ENCODE data around the gene SRGAP1. TPM values are rescaled to one million over a fixed set of nuclear protein-coding genes. Genes with fewer than 3 reads are reported as not detected.

The SRGAP1 gene
- polyA plus RNA-seq, 1 donor (not counting 4 experiments of a cell fraction or from before 2014, with no cell fraction given) = 4.5 TPM

GRCh38 chr12:64192644-64193444 is 348.3 kb downstream of the SRGAP1 start:
- no peak overlapping the region for H3K27ac ChIP-seq (ENCODE audit: control insufficient read depth, insufficient read depth, low read length)
- dilution Hi-C loops (cut with MboI; ENCODE audit: extremely low pct_ligation_motif_present, low sequenced_read_pairs) = no loop called here
- TF ChIP-seq CTCF (optimal IDR thresholded peaks at IDR 0.05 in 1 of 3, IDR thresholded peaks at IDR 0.05 in 1 of 3, conservative IDR thresholded peaks at IDR 0.05 in 1 of 3; ENCODE audit: extremely low read depth in 1 of 3, insufficient read depth in 2 of 3, low read length in 3 of 3) = no peak
- no peak for TF ChIP-seq EZH2 (IDR thresholded peaks at IDR 0.05; ENCODE audit: low read length)

GRCh38 chr12:64193931-64194330 is 349.4 kb downstream of the SRGAP1 start:
- DNase-seq (ENCODE audit: low read depth, low spot score) = no peak
- Histone ChIP-seq H3K27me3 (ENCODE audit: control insufficient read depth, extremely low read depth, insufficient read depth, low read length) (no peaks in the 10 kb centered on the region), H3K36me3 (ENCODE audit: control insufficient read depth in 2 of 2, extremely low read depth in 1 of 2, insufficient read depth in 2 of 2, low read length in 2 of 2) (peaks cover 2 to 9% of the 10 kb centered on the region in 2 experiments), H4K20me1 (ENCODE audit: control insufficient read depth, extremely low read depth, insufficient read depth, low read length) (no peaks in the 10 kb centered on the region), H3K4me1 (ENCODE audit: control insufficient read depth, extremely low read depth, insufficient read depth, low read length) (no peaks in the 10 kb centered on the region), H3K9me3 (ENCODE audit: control insufficient read depth, low read depth, low read length) (no peaks in the 10 kb centered on the region), H2AFZ (ENCODE audit: control insufficient read depth, low read length) (no peak overlapping the region), H3K79me2 (ENCODE audit: control insufficient read depth, insufficient read depth, low read length) (no peaks in the 10 kb centered on the region), H3K9ac (ENCODE audit: control insufficient read depth, extremely low read depth, insufficient read depth, low read length) (no peak overlapping the region), H3K9me1 (ENCODE audit: control insufficient read depth, extremely low read depth, insufficient read depth, low read length) (no peaks in the 10 kb centered on the region), H3K4me3 (ENCODE audit: control insufficient read depth in 2 of 3, extremely low read depth in 1 of 3, insufficient read depth in 2 of 3, low read depth in 1 of 3, low read length in 3 of 3) (no peak overlapping the region), H3K4me2 (ENCODE audit: control insufficient read depth, extremely low read depth, insufficient read depth, low read depth, low read length) (no peak overlapping the region), H3K27ac (ENCODE audit: control insufficient read depth, insufficient read depth, low read length) (no peak overlapping the region)
- FAIRE-seq = no peak
- dilution Hi-C loops (cut with MboI; ENCODE audit: extremely low pct_ligation_motif_present, low sequenced_read_pairs) = no loop called here
- TF ChIP-seq EZH2 (IDR thresholded peaks at IDR 0.05; ENCODE audit: low read length) (no peak), CTCF (optimal IDR thresholded peaks at IDR 0.05 in 1 of 3, IDR thresholded peaks at IDR 0.05 in 1 of 3, conservative IDR thresholded peaks at IDR 0.05 in 1 of 3; ENCODE audit: extremely low read depth in 1 of 3, insufficient read depth in 2 of 3, low read length in 3 of 3) (no peak)

More at GRCh38 chr12:64192644-64193444, 348.3 kb downstream of the SRGAP1 start:
- Histone ChIP-seq H3K9ac (ENCODE audit: control insufficient read depth, extremely low read depth, insufficient read depth, low read length) (no peak overlapping the region), H3K27me3 (ENCODE audit: control insufficient read depth, extremely low read depth, insufficient read depth, low read length) (no peaks in the 10 kb centered on the region), H3K9me3 (ENCODE audit: control insufficient read depth, low read depth, low read length) (no peaks in the 10 kb centered on the region), H4K20me1 (ENCODE audit: control insufficient read depth, extremely low read depth, insufficient read depth, low read length) (no peaks in the 10 kb centered on the region), H3K36me3 (ENCODE audit: control insufficient read depth in 2 of 2, extremely low read depth in 1 of 2, insufficient read depth in 2 of 2, low read length in 2 of 2) (peaks cover 2 to 9% of the 10 kb centered on the region in 2 experiments), H3K4me3 (ENCODE audit: control insufficient read depth in 2 of 3, extremely low read depth in 1 of 3, insufficient read depth in 2 of 3, low read depth in 1 of 3, low read length in 3 of 3) (no peak overlapping the region), H3K79me2 (ENCODE audit: control insufficient read depth, insufficient read depth, low read length) (no peaks in the 10 kb centered on the region), H3K4me2 (ENCODE audit: control insufficient read depth, extremely low read depth, insufficient read depth, low read depth, low read length) (no peak overlapping the region), H3K4me1 (ENCODE audit: control insufficient read depth, extremely low read depth, insufficient read depth, low read length) (peaks cover 3% of the 10 kb centered on the region), H2AFZ (ENCODE audit: control insufficient read depth, low read length) (no peak overlapping the region), H3K9me1 (ENCODE audit: control insufficient read depth, extremely low read depth, insufficient read depth, low read length) (no peaks in the 10 kb centered on the region)
- no peak for FAIRE-seq
- DNase-seq (ENCODE audit: low read depth, low spot score) = no peak
